ENCODE data around the gene PDZK1IP1. TPM values are rescaled to one million over a fixed set of nuclear protein-coding genes. Genes with fewer than 3 reads are reported as not detected.

PDZK1IP1 gene
- total RNA-seq, 2 donors from 2014 or later = 0.76 to 1.0 TPM

GRCh38 chr1:47225430-47226100 is 35.7 kb upstream of the PDZK1IP1 start:
- DNase-seq (ENCODE audit: low spot score) = no peak
- intact Hi-C loops (cut with DNase I) = no loop called here

DNA sequence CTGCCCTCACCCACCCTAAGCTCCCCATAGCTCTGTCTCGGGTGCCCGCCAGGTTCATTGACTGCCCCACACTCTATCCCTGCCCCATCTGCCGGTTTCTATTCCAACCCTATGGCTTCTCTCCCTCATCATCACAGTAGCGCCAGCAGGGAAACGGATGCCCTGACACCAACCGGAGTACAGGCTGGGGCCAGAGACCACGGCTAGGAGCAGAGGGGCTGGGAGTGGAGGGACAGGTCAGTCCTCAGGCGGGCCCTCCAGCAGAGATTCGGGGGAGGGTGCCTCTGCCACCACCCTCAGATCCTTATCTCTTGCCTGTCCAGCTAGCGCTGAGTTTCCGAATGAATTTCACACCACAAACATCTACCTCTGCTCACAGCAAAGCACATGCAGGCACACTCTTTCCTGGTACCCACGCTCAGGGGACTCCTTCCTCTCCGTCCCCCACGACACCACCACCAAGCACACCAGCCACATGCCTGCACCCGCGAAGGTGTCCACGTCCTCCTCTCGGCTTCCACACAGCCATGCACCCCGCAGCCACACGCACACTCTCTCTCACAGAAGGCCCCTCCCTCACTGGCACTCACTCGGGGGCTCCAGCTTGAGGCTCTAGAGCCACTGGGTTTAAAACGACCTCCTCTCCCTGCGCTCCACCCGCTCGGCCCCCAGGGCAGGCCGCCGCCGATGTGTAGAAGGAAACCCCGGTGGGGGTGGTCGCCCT is 35.0 kb upstream of the PDZK1IP1 start:
- intact Hi-C loops (cut with DNase I) = no loop called here
- DNase-seq (ENCODE audit: low spot score) = no peak

- intact Hi-C loops (cut with DNase I) = no loop called here
- DNase-seq (ENCODE audit: low spot score) = no peak
Observed at GRCh38 chr1:47223921-47224675, 34.3 kb upstream of the PDZK1IP1 start.

- DNase-seq (ENCODE audit: low spot score) = no peak
- intact Hi-C loops (cut with DNase I) = no loop called here
Observed at GRCh38 chr1:47223174-47223920, 33.5 kb upstream of the PDZK1IP1 start.

GRCh38 chr1:47222476-47222875 is 32.6 kb upstream of the PDZK1IP1 start:
- intact Hi-C loops (cut with DNase I) = no loop called here
- no peak for DNase-seq (ENCODE audit: low spot score)

DNA sequence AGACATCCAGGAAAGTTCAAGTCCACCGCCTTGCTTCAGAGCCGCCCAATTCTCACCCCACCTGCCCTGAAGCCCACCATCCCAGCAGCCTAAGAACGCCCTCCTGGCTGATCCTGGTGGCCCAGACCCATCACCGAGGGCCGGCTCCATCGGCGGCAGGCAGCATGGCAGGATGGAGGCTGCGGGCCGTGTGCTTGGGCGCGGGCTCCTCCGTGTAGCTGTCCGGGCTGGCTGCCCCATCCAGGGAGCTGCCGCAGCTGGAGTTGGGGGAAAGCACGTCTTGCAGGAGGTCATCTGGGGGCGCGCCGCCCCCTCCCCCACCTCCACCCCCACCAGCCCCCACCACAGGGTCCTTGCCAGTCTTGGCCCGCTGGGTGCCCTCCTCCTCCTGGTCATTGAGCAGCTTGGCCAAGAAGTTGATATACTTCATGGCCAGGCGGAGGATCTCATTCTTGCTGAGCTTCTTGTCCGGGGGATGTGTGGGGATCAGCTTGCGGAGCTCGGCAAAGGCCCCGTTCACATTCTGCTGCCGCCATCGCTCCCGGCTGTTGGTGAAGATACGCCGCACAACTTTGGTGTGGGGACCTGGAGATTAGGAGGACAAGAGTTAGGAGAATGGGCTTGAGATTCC is 29.9 kb upstream of the PDZK1IP1 start:
- intact Hi-C loops (cut with DNase I) = no loop called here
- no peak for DNase-seq (ENCODE audit: low spot score)

DNA sequence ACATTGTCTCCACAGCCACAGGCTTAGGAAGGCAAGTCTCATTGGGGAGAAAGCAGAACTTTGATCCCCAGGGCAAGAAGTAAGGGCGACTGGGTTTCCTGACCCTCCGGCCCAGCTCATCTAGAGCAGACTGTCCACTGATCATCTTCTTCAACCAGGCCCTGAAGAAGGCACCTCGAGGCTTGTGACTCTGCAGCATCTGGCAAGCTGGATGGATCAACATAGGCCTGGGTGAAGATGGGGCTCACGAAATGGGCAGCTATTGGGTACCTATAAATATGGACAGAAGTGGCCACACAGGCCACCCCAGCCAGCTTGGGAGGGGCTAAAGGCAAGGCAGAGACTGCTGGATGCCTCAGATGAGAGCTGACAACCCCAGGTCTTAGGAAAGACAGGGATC is 29.2 kb upstream of the PDZK1IP1 start:
- intact Hi-C loops (cut with DNase I) = no loop called here
- peak; percentile 32 for DNase-seq (ENCODE audit: low spot score)

DNA sequence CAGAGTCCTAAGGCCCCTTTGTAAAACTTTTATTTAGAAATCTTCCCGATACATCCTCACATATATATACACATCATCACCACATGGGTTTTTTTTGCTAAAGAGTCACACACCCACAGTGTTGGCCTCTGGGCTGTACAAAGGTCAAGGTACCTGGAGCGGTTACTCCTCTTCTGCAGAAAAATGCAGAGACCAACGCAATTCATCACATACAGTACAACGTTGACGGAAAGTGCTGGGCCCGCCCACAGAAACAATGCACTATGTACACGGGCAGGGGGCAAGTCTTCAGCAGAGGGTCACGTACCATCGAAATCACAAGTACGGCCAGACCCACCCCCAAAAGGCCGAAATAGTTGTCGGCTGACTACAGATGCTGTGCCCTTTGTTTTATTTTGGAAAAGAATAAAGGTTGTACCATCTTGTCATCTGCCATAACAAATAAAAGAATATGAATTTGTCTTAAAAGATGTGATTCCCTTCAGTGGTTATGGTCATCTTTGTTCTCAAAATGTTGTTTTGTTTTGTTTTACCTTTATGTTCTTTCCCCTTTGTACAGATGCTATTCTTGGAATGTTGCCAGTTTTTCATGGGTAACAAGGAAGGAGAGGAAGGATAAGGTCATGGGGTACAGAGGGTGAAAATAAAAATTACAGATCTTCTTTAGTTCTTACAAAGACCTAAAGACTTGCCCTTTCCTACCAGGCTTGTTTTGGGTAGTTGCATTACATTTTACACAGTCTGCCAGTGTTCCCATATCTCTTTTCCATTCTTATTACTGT is 26.6 kb upstream of the PDZK1IP1 start:
- intact Hi-C loops (cut with DNase I) = no loop called here
- DNase-seq (ENCODE audit: low spot score) = peak; percentile 43

DNA sequence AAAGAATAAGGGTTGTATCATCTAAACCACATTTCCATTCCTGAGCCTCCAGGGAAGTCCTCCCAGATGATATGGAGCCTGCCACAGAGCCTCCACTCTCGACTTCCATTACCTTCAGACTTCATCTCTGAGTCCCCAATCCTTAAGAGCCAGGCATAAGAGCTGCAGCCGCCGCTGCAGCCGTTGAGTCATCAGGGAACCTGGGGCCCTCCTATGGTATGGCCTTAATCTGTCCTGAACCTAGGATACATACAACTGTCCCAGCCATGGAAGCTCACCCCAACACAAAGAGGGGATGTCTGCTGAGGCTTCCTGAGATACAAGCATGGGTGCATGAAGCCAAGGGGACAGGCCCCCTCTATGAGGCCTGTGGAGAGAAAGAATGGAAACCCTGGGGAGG is 25.9 kb upstream of the PDZK1IP1 start:
- peak; percentile 25 for DNase-seq (ENCODE audit: low spot score)
- intact Hi-C loops (cut with DNase I) = no loop called here

DNA sequence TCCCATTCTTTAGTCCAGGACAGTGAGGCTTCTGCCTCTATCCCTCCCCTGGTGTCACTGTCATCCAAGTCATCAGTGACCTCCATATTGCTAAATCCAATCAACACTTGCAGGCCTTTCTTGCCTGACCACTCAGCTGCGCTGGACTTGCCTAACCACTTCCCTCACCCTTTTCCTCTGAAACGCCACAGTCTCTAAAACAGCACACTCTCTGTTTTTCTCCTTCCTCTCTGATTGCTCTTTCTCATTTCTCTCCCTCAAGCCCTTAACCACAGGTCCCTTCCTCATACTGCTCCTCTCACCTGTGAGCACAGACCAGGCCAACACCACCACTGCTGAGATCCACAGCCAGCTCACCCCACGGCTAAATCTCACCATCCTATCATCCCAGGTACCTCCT is 24.7 kb upstream of the PDZK1IP1 start:
- intact Hi-C loops (cut with DNase I) = no loop called here
- DNase-seq (ENCODE audit: low spot score) = peak; percentile 41

GRCh38 chr1:47213230-47213963 is 23.6 kb upstream of the PDZK1IP1 start:
- DNase-seq (ENCODE audit: low spot score) = peak; percentile 71
- intact Hi-C loops (cut with DNase I) = no loop called here

DNA sequence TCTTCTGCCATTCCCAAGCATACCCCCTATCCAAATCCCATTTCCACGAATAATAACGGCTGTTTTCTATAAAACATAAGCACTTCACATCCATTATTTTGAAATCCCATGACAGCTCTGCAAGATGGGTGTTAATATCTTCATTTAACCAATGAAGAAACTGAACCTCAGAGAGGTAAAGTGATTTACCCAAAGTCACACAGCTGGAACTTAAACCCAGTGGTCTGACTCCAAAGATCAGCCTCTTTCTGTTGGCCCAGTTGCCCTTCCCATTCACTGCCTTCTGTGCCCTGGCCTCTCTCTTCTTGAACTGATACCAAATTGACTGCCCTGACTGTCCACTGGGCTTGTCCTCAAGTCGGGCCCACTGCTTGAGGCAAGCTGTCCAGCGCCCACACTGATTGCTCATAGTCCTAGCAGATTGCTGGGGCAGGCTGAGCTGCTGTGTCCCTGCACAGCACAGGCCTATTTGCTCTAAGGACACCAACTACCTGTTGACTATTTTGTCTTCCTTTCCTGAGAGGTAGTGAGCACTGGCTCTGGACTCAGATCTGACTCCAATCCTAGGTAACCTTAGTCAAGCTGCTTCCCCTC is 22.9 kb upstream of the PDZK1IP1 start:
- DNase-seq (ENCODE audit: low spot score) = peak; percentile 31
- intact Hi-C loops (cut with DNase I) = no loop called here

DNA sequence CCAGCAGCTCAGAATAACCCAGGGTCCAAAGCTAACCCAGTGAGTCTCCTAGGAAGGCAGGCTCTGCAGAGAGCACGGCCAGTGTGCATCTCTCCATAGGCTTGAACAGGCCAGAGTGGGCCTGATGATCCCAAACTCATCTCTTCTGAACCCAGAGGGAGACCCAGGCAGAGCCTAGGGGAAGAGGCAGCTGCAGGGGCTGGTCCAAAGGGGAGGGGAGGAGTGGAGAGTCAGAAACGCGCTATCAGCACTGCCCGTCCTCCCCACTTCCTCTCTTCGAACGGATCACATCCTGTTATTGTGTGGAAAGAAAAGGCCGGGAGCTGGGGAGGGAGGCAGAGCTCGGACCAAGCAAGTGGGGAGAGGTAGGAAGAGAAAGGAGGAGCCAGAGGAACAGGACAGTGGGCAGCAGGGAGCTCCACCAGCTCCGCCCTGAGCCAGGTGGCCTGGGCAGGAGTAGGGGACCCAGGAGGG is 22.0 kb upstream of the PDZK1IP1 start:
- peak; percentile 86 for DNase-seq (ENCODE audit: low spot score)
- intact Hi-C loops (cut with DNase I) = no loop called here

DNA sequence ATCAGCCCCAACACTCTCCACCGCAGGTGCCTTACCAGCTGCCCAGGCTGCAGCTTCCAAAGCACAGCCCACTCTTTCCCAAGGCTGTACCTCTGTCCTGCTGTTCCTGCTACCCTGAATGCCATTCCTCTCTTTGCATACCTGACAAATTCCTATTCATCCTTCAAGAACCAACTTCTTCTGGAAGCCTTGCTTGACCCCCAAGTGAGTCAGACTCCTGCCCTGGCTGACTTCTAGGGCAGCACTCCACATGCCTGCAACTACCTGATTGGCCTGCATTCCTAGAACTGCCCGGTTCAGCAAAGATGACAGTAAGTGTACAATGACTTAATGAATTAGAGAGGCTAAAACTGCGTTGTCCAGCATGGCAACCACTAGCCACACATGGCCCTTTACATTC is 20.8 kb upstream of the PDZK1IP1 start:
- no peak for DNase-seq (ENCODE audit: low spot score)
- intact Hi-C loops (cut with DNase I) = no loop called here

GRCh38 chr1:47209725-47210325 is 20.0 kb upstream of the PDZK1IP1 start:
- peak; percentile 10 for DNase-seq (ENCODE audit: low spot score)
- intact Hi-C loops (cut with DNase I) = no loop called here

- peak; percentile 50 for DNase-seq (ENCODE audit: low spot score)
- intact Hi-C loops (cut with DNase I) = no loop called here
Observed at GRCh38 chr1:47209091-47209490, 19.3 kb upstream of the PDZK1IP1 start.

DNA sequence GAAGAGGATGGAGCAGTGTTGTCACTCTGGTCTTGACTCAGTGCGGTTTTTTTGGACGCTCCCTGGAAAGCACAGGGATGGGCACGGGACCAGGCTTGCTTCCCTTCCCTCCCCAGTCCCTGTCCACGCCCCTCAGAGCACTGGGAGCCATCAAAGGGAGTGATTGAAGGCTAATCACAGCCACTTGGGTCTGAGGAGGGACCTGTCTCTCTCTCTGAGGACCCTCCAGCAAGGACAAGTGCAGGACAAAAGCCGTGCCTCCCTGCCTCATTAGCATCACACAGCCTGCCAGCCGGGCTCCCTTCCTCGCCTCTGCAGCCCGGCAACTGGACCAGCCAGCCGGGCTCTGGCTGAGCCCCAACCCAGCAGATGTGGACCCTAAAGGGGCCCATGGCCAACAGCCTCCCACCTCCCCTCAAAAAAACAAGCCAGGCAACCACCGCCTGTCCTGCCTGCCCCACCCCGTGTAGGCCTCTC is 18.6 kb upstream of the PDZK1IP1 start:
- intact Hi-C loops (cut with DNase I) = no loop called here
- DNase-seq (ENCODE audit: low spot score) = peak; percentile 36

All from posterior vena cava (tissue), 2 donors.